Activated CD4-positive, alpha-beta memory T cell treated with anti-CD3 and anti-CD28 coated beads for 36 hours (primary cell): Measurements from ENCODE around the gene EYS. TPM values are rescaled to one million over a fixed set of nuclear protein-coding genes. Genes with fewer than 3 reads are reported as not detected.

Experiments
- CTCF ChIA-PET: fragments of 350-600 bp; sonication (Branson Sonifier 250); formaldehyde crosslinking; loops from one replicate; lab custom pipeline; 2021; ENCODE audit warnings: antibody characterized with exemption, inconsistent platforms; lab: Charles Lee
- POLR2A ChIA-PET: fragments of 350-600 bp; sonication (Branson Sonifier 250); formaldehyde crosslinking; loops from one replicate; lab custom pipeline; 2021; ENCODE audit warnings: antibody characterized with exemption; lab: Charles Lee
- DNase-seq: peaks from one replicate; pipeline ENCODE4 v3.0.0-alpha.2; 2020
- H3K27ac Mint-ChIP-seq: one replicate; pipeline ENCODE4 v1.8.0; 2021; ENCODE audit warnings: mixed read lengths
- H3K27me3 Mint-ChIP-seq: one replicate; pipeline ENCODE4 v1.8.0; 2021; ENCODE audit warnings: mixed read lengths
- H3K36me3 Mint-ChIP-seq: one replicate; pipeline ENCODE4 v1.8.0; 2021; ENCODE audit warnings: mixed read lengths
- H3K4me1 Mint-ChIP-seq: one replicate; pipeline ENCODE4 v1.8.0; 2021; ENCODE audit warnings: low read depth, mixed read lengths
- H3K4me3 Mint-ChIP-seq: one replicate; pipeline ENCODE4 v1.8.0; 2021; ENCODE audit warnings: mild to moderate bottlenecking, mixed read lengths
- H3K9me3 Mint-ChIP-seq: one replicate; pipeline ENCODE4 v1.8.0; 2021; ENCODE audit warnings: mixed read lengths
- intact Hi-C: fragments of 100-400 bp; cut with micrococcal nuclease; formaldehyde crosslinking; loops from one replicate; pipeline ENCODE4 v1.15.1; 2023
- total RNA-seq, 2 experiments: library from RNA; stranded (reverse); gene quantifications; one replicate each; pipeline ENCODE4 v1.2.3, GENCODE V29; 2021

EYS gene
- total RNA-seq, 2 experiments from 2014 or later, result not detected

DNA sequence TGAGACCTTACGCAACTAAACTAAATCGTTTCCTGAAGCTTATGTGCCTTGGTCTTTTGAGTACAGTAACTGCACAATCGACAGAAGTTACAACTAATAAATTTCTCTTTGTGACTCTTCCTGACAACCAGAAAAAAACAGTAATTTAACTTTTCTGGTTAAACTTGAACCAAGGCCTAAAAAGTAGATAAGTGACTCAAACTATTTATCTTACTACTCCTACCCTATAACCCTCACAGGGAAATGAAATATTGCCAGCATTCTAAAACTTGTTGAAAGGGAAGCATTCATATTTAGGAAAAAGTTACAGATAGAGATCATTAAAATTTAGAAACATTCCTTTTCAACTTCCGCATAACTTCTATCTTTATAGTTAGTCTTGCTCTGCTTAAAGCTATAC, 1034.4 kb downstream of the EYS start:
- no peak for DNase-seq
- no peaks in the 10 kb centered on the region for H3K27me3 Mint-ChIP-seq
- H3K27ac Mint-ChIP-seq, result no peak overlapping the region
- no peaks in the 10 kb centered on the region for H3K4me1 Mint-ChIP-seq
- no peaks in the 10 kb centered on the region for H3K36me3 Mint-ChIP-seq
- H3K9me3 Mint-ChIP-seq, result no peaks in the 10 kb centered on the region
- no peak overlapping the region for H3K4me3 Mint-ChIP-seq
- CTCF ChIA-PET, result no interaction called here
- intact Hi-C loops, result no loop called here
- POLR2A ChIA-PET, result no interaction called here

DNA sequence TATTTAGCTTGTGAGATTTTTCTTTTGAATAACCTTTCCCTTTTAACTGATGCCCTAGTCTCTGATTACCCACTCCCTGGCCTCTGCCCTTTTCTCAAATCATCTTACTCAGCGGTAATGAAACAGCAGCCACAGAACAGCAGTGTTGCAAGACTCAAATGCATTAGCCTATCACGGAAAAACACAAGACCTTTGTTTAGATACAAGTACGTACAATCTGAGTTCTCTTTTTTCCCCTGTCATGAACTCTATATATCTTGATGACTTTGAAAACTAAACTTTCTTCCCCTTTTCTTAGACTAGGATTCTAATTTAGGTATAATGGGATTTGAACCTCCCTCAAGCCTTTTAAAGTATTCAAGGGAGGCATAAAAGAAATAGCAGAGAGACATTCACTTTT, 1034.9 kb downstream of the EYS start:
- H3K9me3 Mint-ChIP-seq, result no peaks in the 10 kb centered on the region
- intact Hi-C loops, result no loop called here
- POLR2A ChIA-PET, result no interaction called here

DNA sequence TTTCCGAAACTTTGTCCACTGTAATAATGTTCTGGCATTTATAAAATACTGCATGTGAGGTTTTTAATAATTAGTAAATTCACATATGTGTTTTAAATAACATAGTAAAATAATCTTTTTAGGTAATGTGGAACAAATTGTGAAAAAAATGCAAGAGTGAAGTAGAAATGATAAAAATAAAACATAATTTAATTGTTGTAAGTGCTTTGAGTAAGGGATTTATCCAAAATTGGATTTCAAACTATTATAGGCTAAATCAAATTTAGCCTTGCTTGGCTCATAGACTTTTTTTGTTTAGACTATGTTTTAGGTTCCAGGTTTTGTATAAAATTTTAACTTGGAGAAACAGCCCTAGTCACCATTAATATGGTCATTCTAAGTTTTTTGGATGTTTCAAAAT, 1041.9 kb downstream of the EYS start:
- H3K36me3 Mint-ChIP-seq, result no peaks in the 10 kb centered on the region
- CTCF ChIA-PET, result no interaction called here
- POLR2A ChIA-PET, result no interaction called here
- H3K4me1 Mint-ChIP-seq, result no peaks in the 10 kb centered on the region
- DNase-seq, result no peak
- no peaks in the 10 kb centered on the region for H3K27me3 Mint-ChIP-seq
- no peak overlapping the region for H3K4me3 Mint-ChIP-seq
- H3K27ac Mint-ChIP-seq, result no peak overlapping the region
- intact Hi-C loops, result no loop called here
- H3K9me3 Mint-ChIP-seq, result peaks cover 19% of the 10 kb centered on the region

More for the DNA sequence above, 1034.9 kb downstream of the EYS start:
- Mint-ChIP-seq H3K4me3 (no peak overlapping the region), H3K27me3 (no peaks in the 10 kb centered on the region), H3K4me1 (no peaks in the 10 kb centered on the region), H3K27ac (no peak overlapping the region), H3K36me3 (no peaks in the 10 kb centered on the region)
- no peak for DNase-seq
- CTCF ChIA-PET, result no interaction called here

DNA sequence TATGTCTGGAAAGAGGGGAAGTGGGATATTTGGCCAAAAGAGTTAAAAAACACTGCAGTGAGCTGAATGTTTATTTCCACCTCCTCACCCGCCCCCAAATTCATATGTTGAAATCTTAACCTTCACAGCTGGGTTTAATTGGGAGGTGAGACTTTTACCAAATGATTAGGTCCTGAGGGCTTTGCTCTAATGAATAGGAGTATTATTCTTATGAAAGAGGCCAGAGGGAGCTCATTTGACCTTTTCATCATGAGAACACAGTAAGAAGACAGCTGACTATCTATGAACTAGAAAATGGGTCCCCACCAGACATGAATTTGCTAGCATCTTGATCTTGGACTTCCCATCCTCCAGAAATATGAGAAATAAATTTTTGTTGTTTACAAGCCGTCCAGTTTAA, 1042.5 kb downstream of the EYS start:
- H3K27me3 Mint-ChIP-seq, result no peaks in the 10 kb centered on the region
- ChIA-PET CTCF (no interaction called here), POLR2A (no interaction called here)

DNA sequence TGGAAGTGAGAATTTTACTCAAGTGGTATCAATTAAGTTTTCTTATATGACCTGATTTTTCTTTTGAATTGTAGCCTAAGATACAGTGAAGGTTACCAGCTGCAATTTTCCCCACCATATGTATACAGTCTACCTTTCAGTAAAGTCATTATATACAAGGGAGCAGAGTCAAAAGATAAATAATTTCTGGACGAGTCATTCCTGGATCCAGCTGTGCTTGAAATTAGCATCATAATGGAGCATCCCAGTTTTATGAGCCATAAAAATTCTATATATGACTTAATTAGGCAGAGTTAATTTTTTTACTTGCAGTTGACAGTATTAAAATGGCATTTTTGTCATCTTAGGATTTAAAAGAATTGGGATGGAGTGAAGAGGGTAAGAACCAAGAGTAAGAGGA, 1063.0 kb downstream of the EYS start:
- POLR2A ChIA-PET, result no interaction called here
- intact Hi-C loops, result no loop called here
- no peak for DNase-seq
- Mint-ChIP-seq H3K36me3 (no peaks in the 10 kb centered on the region), H3K9me3 (peaks cover 1% of the 10 kb centered on the region), H3K27me3 (no peaks in the 10 kb centered on the region), H3K4me3 (no peak overlapping the region), H3K27ac (no peak overlapping the region), H3K4me1 (no peaks in the 10 kb centered on the region)
- CTCF ChIA-PET, result no interaction called here

More for the DNA sequence above, 1042.5 kb downstream of the EYS start:
- intact Hi-C loops, result no loop called here
- no peaks in the 10 kb centered on the region for H3K4me1 Mint-ChIP-seq
- no peak for DNase-seq
- H3K4me3 Mint-ChIP-seq, result no peak overlapping the region
- H3K27ac Mint-ChIP-seq, result no peak overlapping the region
- H3K36me3 Mint-ChIP-seq, result no peaks in the 10 kb centered on the region
- H3K9me3 Mint-ChIP-seq, result peaks cover 19% of the 10 kb centered on the region

DNA sequence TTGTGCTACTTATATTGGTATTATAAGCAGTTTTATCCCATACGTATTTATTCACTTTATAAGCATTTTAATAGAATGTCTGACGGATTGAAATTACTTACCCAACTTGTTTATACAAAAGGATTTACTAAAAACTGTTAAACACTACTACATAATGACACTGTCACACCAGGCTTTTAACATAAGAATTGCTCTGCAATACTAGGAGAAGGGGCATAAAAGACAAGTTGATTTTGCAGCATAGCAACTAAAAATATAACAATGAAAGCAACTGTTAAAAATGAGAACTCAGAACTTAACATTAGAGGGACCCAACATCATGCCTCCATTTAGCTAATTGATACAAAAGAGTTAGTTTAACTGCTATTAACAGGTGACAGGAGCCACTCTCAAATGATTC, 1076.1 kb downstream of the EYS start:
- no peaks in the 10 kb centered on the region for H3K27me3 Mint-ChIP-seq
- no peaks in the 10 kb centered on the region for H3K4me1 Mint-ChIP-seq
- no peak overlapping the region for H3K27ac Mint-ChIP-seq
- ChIA-PET POLR2A (no interaction called here), CTCF (no interaction called here)
- intact Hi-C loops, result no loop called here
- no peak for DNase-seq
- H3K36me3 Mint-ChIP-seq, result no peaks in the 10 kb centered on the region
- no peaks in the 10 kb centered on the region for H3K9me3 Mint-ChIP-seq
- no peak overlapping the region for H3K4me3 Mint-ChIP-seq

DNA sequence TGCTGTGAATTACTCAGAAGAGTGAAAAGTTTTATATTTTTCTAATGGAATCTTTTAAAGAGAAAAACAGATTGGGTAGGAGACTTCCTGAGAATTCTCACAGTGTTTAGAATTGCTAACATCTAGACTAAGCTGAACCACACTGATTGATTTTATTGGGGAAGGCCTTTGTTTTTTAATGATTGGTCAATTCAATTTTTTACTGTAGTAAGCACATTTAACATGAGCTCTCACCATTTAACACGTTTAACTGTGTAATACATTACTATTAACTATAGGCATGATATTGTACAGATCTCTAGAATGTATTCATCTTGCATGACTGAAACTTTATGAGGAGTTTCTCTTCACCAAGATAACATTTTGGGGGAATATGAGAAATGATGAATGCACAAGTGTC, 1084.1 kb downstream of the EYS start:
- H3K9me3 Mint-ChIP-seq, result peaks cover 9% of the 10 kb centered on the region
- DNase-seq, result no peak
- no peak overlapping the region for H3K27ac Mint-ChIP-seq
- ChIA-PET CTCF (no interaction called here), POLR2A (no interaction called here)
- no peaks in the 10 kb centered on the region for H3K4me1 Mint-ChIP-seq
- no peak overlapping the region for H3K4me3 Mint-ChIP-seq
- intact Hi-C loops, result no loop called here
- no peaks in the 10 kb centered on the region for H3K36me3 Mint-ChIP-seq
- H3K27me3 Mint-ChIP-seq, result no peaks in the 10 kb centered on the region

DNA sequence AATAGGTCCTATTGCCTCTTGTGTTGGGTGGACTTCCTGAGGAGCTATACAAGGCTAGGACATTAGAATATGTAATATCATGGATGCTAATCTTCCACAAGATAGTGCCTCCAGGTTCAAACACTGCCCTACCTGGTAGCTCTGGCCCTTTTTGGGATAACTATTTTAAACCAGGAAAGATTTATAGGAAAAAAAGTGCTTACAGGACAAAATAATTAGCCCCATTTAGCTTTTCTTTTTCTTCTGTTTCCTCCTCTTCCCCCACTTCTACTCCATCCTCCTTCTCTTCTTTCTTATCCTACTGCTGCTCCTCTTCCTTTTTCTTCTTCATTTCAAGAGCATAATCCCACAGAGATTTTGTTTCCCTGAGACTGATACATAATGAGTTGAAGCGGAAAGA, 1104.0 kb downstream of the EYS start:
- POLR2A ChIA-PET, result no interaction called here
- H3K27ac Mint-ChIP-seq, result no peak overlapping the region
- H3K4me1 Mint-ChIP-seq, result no peaks in the 10 kb centered on the region
- intact Hi-C loops, result no loop called here
- H3K27me3 Mint-ChIP-seq, result no peaks in the 10 kb centered on the region
- peaks cover 2% of the 10 kb centered on the region for H3K9me3 Mint-ChIP-seq
- H3K4me3 Mint-ChIP-seq, result no peak overlapping the region
- DNase-seq, result no peak
- H3K36me3 Mint-ChIP-seq, result no peaks in the 10 kb centered on the region
- CTCF ChIA-PET, result no interaction called here

DNA sequence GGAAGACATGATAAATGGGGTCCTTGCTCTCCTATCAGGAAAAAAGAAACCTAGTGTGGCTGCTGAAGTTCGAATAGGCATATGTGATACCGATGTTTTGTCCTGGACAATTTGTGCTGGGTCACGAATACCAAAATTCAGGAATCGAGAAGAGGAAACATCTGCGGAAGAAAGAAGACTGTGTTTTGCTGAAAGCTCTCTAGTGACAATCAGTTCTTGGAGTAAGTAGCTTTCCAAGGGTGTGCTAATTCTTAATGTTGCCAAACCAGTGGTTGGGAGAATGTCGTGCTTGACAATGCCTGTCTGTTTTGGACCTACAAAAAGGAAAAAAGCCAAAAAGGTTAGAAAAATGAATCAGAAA, 1115.4 kb downstream of the EYS start:
- peaks cover 17% of the 10 kb centered on the region for H3K9me3 Mint-ChIP-seq
- no peak overlapping the region for H3K4me3 Mint-ChIP-seq
- CTCF ChIA-PET, result no interaction called here
- no peak for DNase-seq
- intact Hi-C loops, result no loop called here
- POLR2A ChIA-PET, result no interaction called here
- no peaks in the 10 kb centered on the region for H3K36me3 Mint-ChIP-seq
- no peaks in the 10 kb centered on the region for H3K27me3 Mint-ChIP-seq
- no peak overlapping the region for H3K27ac Mint-ChIP-seq
- no peaks in the 10 kb centered on the region for H3K4me1 Mint-ChIP-seq

DNA sequence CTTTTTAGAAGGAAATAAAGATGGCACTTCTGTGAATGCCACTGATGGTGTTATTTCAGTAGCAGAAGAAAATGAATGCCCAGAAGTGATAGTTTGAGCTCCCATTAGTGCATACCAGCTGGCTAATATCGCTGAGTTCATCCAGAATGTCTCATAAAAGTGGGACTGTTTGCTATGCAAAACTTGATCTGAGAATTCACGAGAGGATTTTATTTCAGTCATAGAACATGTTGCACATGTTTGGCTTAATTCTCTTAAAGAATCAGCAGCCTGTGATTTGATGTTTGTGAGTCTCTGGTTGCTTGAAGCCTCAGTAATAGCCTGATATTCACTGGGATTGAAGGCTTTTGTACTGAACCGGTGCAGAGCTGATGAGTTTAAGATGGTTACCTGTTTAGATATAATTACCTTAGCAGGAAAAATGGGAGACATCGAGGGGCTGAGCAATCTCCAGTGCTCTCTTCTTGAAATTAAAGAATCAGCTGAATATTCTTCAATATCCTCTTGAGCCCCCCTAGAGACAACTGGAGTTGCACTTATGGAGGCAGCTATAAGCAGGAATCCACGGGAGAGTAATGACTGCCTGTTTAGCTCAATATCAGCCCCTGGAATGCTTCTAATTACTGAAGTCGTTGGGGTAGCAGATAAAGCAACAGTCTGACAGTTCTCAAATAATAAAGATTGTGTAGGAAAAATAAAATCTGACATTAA, 1115.9 kb downstream of the EYS start:
- no peak for DNase-seq
- Mint-ChIP-seq H3K27me3 (no peaks in the 10 kb centered on the region), H3K27ac (no peak overlapping the region), H3K4me3 (no peak overlapping the region), H3K9me3 (peaks cover 13% of the 10 kb centered on the region), H3K4me1 (no peaks in the 10 kb centered on the region), H3K36me3 (no peaks in the 10 kb centered on the region)
- ChIA-PET POLR2A (no interaction called here), CTCF (no interaction called here)
- intact Hi-C loops, result no loop called here

DNA sequence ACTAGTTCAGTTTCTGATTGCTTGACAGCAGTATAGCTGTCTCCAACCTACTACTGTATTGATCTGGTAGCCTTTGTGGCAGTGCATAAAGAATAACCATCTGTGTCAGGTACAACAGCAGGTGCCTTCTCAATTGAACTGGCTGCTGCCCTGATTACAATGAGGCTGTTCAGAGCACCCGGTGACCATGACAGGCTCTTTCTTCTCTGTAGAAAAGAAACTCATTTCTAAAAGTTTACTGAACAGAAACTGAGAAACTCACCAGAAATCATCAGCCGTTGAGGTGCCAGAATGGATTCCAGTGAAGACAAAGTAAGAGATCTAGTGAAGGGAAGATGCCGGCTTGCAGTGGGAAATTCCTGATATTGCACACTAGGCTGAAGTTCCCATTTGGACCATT, 1117.1 kb downstream of the EYS start:
- no peak overlapping the region for H3K27ac Mint-ChIP-seq
- H3K4me3 Mint-ChIP-seq, result no peak overlapping the region
- no peaks in the 10 kb centered on the region for H3K27me3 Mint-ChIP-seq
- DNase-seq, result no peak
- CTCF ChIA-PET, result no interaction called here
- POLR2A ChIA-PET, result no interaction called here
- H3K36me3 Mint-ChIP-seq, result no peaks in the 10 kb centered on the region
- peaks cover 10% of the 10 kb centered on the region for H3K9me3 Mint-ChIP-seq
- intact Hi-C loops, result no loop called here
- H3K4me1 Mint-ChIP-seq, result no peaks in the 10 kb centered on the region

DNA sequence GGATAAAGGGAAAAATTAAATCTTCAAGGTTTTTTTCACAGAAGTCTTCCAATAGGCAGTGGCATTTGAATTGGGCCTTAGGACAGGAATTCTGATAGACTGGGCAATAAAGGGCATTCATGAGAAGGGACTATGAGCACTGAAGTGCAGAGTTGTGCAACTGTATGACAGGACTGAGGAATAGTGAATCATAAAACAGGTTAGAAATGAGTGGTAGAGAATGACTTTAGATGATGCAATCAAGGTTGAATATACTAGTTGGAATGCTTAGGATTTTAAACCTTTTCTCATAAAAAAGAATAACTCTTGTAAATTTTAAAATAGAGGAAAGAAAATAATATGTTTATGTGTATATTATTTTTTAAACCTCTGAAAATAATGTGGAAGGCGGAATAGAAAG, 1126.7 kb downstream of the EYS start:
- Mint-ChIP-seq H3K27ac (no peak overlapping the region), H3K36me3 (no peaks in the 10 kb centered on the region), H3K4me1 (no peaks in the 10 kb centered on the region), H3K27me3 (no peaks in the 10 kb centered on the region), H3K4me3 (no peak overlapping the region), H3K9me3 (peaks cover 6% of the 10 kb centered on the region)
- POLR2A ChIA-PET, result no interaction called here
- intact Hi-C loops, result no loop called here
- no peak for DNase-seq
- CTCF ChIA-PET, result no interaction called here

DNA sequence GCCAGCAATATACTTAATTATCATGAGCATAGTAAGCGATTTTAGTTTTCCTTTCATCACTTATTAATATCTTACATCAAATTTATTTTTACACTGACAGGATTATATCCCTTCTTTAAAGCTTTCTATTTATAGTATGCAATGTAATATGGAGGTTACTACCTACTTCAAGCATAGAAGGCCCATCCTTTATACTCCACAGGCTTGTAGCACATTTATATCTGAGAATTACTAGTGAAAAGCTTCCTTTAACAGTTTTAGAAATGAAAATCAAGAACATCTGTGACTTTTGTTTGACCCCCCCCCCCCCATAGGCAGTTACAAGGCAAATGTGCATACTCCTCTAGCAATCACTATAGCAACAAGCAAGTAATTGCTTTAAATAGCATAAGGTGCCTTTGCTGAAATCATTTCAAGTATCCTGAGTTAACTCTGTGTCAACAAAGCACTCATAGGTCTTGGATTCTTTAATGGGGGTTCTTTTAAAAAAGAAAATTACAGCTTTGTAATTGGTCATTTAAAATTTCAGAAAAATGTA, 1153.7 kb downstream of the EYS start:
- Mint-ChIP-seq H3K9me3 (peaks cover 8% of the 10 kb centered on the region), H3K36me3 (no peaks in the 10 kb centered on the region), H3K4me1 (no peaks in the 10 kb centered on the region), H3K27me3 (no peaks in the 10 kb centered on the region), H3K4me3 (no peak overlapping the region), H3K27ac (no peak overlapping the region)
- intact Hi-C loops, result no loop called here
- ChIA-PET POLR2A (no interaction called here), CTCF (no interaction called here)
- no peak for DNase-seq
